ENCODE measurements around the gene PRRC2A.

GRCh38 chr6:31661262-31662123 is 41.0 kb downstream of the PRRC2A start:
- TF ChIP-seq, protein P1, sequence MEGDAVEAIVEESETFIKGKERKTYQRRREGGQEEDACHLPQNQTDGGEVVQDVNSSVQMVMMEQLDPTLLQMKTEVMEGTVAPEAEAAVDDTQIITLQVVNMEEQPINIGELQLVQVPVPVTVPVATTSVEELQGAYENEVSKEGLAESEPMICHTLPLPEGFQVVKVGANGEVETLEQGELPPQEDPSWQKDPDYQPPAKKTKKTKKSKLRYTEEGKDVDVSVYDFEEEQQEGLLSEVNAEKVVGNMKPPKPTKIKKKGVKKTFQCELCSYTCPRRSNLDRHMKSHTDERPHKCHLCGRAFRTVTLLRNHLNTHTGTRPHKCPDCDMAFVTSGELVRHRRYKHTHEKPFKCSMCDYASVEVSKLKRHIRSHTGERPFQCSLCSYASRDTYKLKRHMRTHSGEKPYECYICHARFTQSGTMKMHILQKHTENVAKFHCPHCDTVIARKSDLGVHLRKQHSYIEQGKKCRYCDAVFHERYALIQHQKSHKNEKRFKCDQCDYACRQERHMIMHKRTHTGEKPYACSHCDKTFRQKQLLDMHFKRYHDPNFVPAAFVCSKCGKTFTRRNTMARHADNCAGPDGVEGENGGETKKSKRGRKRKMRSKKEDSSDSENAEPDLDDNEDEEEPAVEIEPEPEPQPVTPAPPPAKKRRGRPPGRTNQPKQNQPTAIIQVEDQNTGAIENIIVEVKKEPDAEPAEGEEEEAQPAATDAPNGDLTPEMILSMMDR (IDR thresholded peaks at IDR 0.05; ENCODE audit: low read length) = no peak; the same call in 1 of the 2 replicates
- TF ChIP-seq EZH2phosphoT487 (IDR thresholded peaks at IDR 0.05; ENCODE audit: low read length) = no peak
